ENCODE results near the gene COX7A2L. TPM values are rescaled to one million over a fixed set of nuclear protein-coding genes. Genes with fewer than 3 reads are reported as not detected.

The COX7A2L gene
- total RNA-seq, 1 experiment from 2014 or later = 99.5 TPM

- TF ChIP-seq CREM (CRISPR knock-in tag; IDR thresholded peaks at IDR 0.05) (no peak), ZBTB43 (CRISPR knock-in tag; IDR thresholded peaks at IDR 0.05) (no peak), JAZF1 (CRISPR knock-in tag; IDR thresholded peaks at IDR 0.05) (no peak), E2F1 (CRISPR knock-in tag; IDR thresholded peaks at IDR 0.05) (no peak), ZNF138 (CRISPR knock-in tag; conservative IDR thresholded peaks at IDR 0.05) (no peak)
These were observed 25.7 kb upstream of the COX7A2L start (continued) for GRCh38 chr2:42386682-42387081.

- Mint-ChIP-seq H3K9me3 (no peaks in the 10 kb centered on the region), H3K27me3 (ENCODE audit: low read depth) (no peaks in the 10 kb centered on the region), H3K4me1 (peaks cover 5% of the 10 kb centered on the region), H3K36me3 (no peaks in the 10 kb centered on the region), H3K4me3 (no peak overlapping the region), H3K27ac (no peak overlapping the region; the same call in 1 of the 2 replicates)
- POLR2A ChIA-PET = no interaction called here
- CTCF ChIA-PET = interaction anchor here (0.6 to 1.9 kb wide), 19 partner anchors 8 to 716 kb away, joined by 3 to 7 read pairs (median 3); no protein-coding TSS in a partner anchor
- peak; percentile 92 for ATAC-seq
- peak; percentile 54 for DNase-seq (ENCODE audit: low spot score)
- no peak for TF ChIP-seq ATF2 (CRISPR knock-in tag; IDR thresholded peaks at IDR 0.05; ENCODE audit: borderline replicate concordance, low read depth)
- TF ChIP-seq TEAD1 (CRISPR knock-in tag; IDR thresholded peaks at IDR 0.05) = no peak
- TF ChIP-seq ZNF317 (CRISPR knock-in tag; IDR thresholded peaks at IDR 0.05; ENCODE audit: borderline replicate concordance, low read depth) = no peak
- TF ChIP-seq HMGXB4 (CRISPR knock-in tag; IDR thresholded peaks at IDR 0.05) = no peak
- no peak for TF ChIP-seq ZNF425 (CRISPR knock-in tag; conservative IDR thresholded peaks at IDR 0.05)
- TF ChIP-seq CREM (CRISPR knock-in tag; IDR thresholded peaks at IDR 0.05) = no peak
These were observed 24.2 kb upstream of the COX7A2L start for GRCh38 chr2:42385225-42385624.

GRCh38 chr2:42383855-42384530 lies 23.0 kb upstream of the COX7A2L start:
- Mint-ChIP-seq H3K36me3 (no peaks in the 10 kb centered on the region), H3K4me1 (peaks cover 4% of the 10 kb centered on the region), H3K27me3 (ENCODE audit: low read depth) (no peaks in the 10 kb centered on the region), H3K9me3 (no peaks in the 10 kb centered on the region), H3K4me3 (no peak overlapping the region), H3K27ac (no peak overlapping the region)
- no peak for DNase-seq (ENCODE audit: low spot score)
- ChIA-PET POLR2A (no interaction called here), CTCF (interaction anchor here (0.6 kb wide), 1 partner anchor 10 kb away, joined by 4 read pairs; no protein-coding TSS in a partner anchor)
- no peak for ATAC-seq
- TF ChIP-seq IRF2 (CRISPR knock-in tag; IDR thresholded peaks at IDR 0.05; ENCODE audit: borderline replicate concordance, low read depth) (no peak), ZNF425 (CRISPR knock-in tag; conservative IDR thresholded peaks at IDR 0.05) (no peak), ZNF317 (CRISPR knock-in tag; IDR thresholded peaks at IDR 0.05; ENCODE audit: borderline replicate concordance, low read depth) (no peak), ZNF423 (CRISPR knock-in tag; IDR thresholded peaks at IDR 0.05) (no peak), JAZF1 (CRISPR knock-in tag; IDR thresholded peaks at IDR 0.05) (no peak), ELF4 (CRISPR knock-in tag; IDR thresholded peaks at IDR 0.05; ENCODE audit: low read depth) (no peak), AFF4 (CRISPR knock-in tag; IDR thresholded peaks at IDR 0.05; ENCODE audit: borderline replicate concordance) (no peak), NR2C2 (CRISPR knock-in tag; IDR thresholded peaks at IDR 0.05) (no peak)

All from WTC11 (cell line).